HG03135 (cell line): Measurements from ENCODE around the gene PYGM.

Experiments used
- ATAC-seq: cut with Tn5 transposase; IDR thresholded peaks from one replicate; pipeline ENCODE4 v1.9.1; 2021; ENCODE audit warnings: mild to moderate bottlenecking, moderate library complexity; ENCODE audit not compliant: unreplicated experiment

The PYGM gene

GRCh38 chr11:64769283-64769682 is 9.5 kb upstream of the PYGM start:
- no peak for ATAC-seq

DNA sequence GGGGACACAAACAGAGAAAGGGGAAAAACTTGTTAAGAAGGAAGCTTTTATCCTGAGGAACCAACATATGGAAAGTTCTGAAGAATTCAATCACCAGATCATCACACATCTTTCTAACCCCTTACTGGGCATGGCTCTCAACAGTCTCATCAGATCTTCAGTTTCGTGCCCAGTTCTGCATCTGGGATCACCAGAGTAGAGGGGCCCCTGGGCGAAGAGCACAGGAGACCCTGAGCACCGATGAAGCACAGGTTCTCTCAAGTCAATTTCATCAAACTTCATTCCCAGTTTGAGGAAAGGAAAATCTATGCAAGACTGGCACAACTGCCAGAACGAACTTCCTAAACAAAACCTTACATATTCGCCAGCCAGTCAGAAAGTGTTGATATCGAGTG is 8.5 kb upstream of the PYGM start:
- no peak for ATAC-seq

GRCh38 chr11:64767344-64768299 is 7.8 kb upstream of the PYGM start:
- no peak for ATAC-seq

- no peak for ATAC-seq
Observed at GRCh38 chr11:64766881-64767280, 7.1 kb upstream of the PYGM start.

DNA sequence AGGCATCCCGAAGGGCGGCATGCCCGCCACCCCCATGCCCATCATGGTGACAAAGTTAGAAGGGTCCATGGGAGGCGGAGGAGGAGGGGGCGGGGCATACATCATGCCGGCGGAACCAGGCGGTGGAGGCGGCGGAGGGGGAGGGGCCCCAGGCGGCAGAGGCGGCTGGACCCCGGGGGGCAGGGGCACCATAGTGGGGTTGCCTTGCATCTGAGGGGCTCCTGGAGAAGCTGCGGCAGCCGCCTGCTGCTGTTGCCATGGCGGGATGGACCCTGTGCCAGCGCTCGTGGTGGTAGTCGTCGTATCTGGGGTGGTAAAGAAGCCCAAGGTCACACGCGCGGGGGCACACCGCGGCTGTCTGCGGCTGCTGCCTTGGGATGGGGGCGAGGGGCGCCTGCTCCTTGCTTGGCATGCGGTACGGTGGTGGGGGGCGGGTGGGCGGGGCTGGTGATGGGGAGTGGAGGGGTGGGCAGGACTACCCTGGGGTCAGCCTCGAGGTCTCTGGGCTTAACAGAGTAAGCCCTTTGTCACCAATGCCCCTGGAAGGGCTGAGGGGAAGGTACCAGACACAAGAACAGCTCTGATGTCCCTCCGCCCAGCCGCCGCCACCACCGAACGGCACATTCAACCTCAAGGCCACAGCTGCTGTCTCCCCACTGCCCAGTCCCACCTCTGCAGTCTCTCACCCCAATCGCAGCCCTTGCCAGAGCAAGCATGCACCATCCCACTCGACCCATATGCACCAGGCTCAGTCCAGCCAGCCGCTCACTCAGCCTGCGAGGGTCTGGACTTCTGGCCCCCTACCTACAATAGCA is 6.3 kb upstream of the PYGM start:
- ATAC-seq = no peak

- no peak for ATAC-seq
Observed at GRCh38 chr11:64765291-64765850, 5.6 kb upstream of the PYGM start.

DNA sequence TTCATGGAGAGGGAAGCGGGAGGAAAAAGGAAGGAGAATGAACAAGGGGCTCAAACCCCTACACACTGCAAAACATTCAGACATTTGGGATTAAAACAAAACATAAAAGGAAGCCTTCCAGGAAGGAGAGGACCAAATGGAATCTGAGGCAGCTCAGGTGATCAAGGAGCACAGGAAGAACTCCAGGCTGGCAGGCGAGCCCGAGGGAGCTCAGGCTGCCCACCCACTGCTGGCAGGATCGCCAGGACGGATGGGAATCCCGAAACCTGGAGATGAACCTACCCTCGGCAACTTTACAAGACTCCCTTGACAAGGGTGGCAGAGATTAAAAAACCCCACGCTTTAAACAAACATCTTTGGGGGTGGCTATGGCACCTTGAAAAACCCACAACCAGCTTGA is 5.0 kb upstream of the PYGM start:
- ATAC-seq = no peak

DNA sequence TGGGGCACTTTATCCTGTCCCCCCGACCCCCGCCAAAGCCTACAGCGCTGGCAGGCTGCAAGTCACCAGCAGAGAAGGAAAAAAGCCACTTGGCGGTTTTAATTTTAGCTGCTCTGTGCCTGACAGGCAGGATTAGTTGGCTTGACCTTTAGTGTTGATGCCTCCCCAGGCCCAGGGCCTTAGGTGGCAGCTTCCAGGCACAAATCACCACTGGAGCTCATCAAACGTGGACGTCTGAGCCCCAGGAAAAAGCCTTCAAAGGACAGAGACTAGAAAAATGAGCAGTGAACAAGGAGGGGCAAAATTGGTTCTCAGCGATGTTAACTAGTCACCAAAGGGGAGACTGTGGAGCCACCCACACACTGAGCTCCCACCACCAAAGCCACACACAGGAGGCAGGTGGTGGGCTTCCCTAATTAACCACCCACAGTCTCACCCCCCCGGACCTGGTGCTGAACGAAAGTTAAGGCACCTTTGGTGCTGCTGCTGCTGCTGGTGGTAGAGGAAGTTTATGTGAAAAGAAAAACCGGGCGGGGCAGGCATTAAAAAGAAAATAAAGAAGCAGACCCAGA is 4.4 kb upstream of the PYGM start:
- ATAC-seq = no peak

DNA sequence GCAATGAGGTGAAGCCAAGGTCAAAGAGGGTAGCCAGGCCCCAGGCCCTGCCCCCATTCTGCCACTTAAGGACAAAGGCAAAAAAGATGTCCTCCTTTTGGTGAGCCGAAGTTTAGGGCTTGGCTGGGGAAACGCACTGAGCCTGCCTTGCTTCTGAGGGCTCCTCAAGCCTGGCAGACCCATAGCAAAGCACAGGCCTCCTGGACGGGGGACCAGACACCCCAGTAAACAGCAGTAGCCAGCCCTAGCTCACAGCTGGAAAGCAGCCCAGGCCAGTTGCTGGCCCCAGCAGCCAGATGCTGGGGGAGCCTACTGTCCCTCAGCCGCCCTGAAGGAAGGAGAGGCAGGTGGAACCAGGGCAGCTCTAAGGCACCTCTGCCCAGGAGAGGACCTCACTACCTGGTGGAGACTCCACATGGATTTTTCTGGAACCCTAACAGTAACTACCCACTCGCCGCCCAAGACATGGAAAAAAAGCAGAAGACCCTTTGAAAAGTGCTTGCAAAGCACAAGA is 3.8 kb upstream of the PYGM start:
- no peak for ATAC-seq

DNA sequence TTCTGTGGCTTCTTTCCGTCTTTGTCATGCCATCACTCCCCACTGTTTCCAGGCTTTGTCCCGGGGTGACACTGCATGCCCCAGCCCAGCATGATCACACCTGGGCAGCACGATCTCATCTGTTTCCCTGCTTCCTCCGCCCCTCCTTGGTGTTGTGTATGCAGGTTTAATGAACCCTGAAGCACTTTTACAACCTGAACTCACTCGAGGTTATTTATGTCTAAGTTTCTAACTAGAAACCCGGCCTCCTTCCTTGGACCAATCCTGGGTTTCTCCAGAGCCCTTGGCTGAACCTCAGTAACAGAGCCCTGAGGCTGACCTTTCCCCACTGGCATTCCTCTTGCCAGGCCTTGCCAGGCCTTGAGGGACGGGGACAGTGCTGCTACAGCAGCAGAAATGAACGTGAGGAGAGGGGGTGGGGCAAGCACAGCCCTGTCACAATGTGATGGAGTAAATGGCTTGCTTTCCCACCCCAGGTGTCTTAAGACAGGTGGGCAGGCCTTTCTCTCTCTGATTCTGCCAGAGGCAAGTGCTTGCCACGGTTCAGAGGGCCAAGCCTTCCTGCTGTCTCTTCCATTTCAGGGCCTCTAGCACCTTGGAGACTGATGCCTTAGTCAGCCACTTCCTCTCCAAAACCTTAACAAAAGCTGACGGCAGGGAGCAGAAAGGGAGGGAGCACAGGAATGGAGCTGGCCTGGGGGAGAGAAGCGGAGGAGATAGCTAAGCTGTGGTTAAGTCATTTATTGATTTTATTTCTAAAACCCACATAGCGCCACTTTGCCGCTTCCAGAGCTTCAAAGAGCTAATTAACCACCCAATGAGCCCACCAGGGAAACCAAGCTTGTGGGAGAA is 3.1 kb upstream of the PYGM start:
- ATAC-seq = no peak

GRCh38 chr11:64762277-64762673 is 2.5 kb upstream of the PYGM start:
- ATAC-seq = no peak

GRCh38 chr11:64760759-64761420 is 1.1 kb upstream of the PYGM start:
- no peak for ATAC-seq

DNA sequence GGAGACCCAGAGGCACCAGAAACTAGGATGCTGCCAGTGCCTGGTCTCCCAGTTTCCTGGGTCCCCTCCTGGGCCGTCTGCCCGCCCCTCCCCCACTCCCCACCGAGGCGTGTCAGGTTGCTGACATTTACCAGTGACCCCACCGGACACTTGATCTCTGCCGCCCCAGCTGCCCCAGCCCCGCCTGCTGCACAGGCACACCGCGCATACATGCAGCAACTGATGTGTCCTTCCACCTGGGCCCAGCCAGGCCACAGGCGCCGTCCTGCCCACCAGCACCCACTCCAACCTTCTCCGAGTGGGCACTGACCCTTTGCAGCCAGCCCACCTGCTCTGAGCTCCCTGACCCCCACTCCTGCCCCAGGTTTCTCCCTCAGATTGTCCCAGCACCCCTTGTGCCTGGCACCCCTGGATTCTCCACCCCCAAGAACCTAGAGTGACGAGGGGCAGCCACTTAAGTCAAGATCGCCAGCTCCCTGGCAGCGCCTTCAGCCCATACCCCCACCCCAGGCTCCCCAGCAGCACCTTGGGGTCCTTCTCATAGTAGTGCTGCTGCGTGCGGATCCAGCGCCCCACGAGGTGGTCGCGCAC is 548 bp downstream of the PYGM start:
- ATAC-seq = no peak

GRCh38 chr11:64758330-64759079 is 1.3 kb downstream of the PYGM start:
- no peak for ATAC-seq

DNA sequence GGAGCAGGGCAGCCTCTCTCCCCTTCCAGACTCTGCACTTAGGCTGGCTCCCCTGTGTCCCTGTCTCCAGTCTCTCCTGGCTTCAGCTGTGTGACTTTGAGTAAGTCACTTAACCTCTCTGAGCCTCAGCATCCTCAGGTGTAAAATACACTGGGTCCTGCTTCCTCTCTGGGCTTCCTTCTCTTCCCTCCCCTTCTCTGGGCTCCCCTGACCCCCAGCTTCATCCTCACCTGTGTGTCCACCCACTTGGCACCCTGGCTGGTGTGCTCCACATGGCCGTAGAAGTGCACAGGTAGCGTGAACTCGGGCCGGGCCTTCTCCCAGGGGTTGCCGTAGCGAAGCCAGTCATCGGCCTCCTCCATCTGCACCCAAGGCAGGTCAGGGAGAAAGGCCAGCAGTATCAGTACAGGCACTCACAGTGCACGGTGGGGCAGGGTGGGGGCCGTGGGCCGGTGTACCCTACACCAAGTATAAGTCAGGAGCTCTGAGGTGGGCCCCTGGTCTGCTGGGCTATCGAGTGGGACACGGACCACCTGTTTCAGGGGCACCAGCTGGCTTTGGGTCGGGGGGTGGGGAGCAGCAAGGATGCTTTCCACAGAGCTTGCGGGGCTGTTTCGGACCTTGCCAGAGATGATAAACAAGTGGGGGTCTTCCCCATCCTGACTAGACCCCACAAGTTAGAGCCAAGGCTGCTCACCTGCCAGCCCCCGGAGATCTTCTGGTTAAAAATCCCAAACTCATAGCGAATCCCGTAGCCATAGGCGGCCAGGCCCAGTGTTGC is 2.0 kb downstream of the PYGM start:
- no peak for ATAC-seq

DNA sequence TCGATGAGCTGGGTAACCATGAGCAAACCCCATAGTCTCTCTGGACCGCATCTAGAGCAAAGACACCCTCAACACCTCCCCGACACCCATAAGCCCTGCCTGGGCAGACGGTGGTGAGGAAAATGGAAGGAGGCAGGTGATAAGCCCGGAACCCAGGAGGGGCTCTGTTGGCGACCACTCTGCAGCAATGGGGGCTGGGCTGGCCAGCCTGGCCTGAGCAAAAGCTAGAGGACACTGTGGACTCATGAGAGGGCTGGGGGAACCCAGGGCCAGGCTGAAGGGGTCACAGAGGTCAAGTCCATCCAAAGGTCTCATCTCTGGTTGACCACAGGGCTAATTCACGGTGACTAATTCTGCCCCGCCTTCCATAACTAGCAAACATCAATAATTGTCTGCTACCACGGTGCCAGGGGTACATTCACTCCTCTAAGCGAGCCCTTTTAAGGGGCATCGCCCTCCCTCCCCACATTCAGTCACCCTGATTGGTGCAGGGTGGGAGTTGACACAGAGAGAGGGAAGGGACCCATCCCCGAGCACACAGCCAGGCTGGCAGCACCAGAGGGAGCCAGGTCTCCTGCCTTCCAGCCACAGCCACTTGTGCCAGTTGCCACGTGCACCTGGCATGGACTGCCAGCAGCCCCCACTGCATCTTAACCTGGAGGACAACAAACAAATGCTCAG is 4.0 kb downstream of the PYGM start:
- ATAC-seq = no peak
